GM21526 (cell line): ENCODE measurements around the gene CATSPER4.
"Not testable (repeated sequence)": the region's sequence is repeated elsewhere in the genome, so short reads cannot be mapped to it uniquely, and the experiment has no call there.

Source experiments
- ATAC-seq: cut with Tn5 transposase; IDR thresholded peaks from one replicate; pipeline ENCODE4 v1.9.1; 2021; ENCODE audit warnings: moderate library complexity; ENCODE audit not compliant: unreplicated experiment, low FRiP score

CATSPER4 gene

DNA sequence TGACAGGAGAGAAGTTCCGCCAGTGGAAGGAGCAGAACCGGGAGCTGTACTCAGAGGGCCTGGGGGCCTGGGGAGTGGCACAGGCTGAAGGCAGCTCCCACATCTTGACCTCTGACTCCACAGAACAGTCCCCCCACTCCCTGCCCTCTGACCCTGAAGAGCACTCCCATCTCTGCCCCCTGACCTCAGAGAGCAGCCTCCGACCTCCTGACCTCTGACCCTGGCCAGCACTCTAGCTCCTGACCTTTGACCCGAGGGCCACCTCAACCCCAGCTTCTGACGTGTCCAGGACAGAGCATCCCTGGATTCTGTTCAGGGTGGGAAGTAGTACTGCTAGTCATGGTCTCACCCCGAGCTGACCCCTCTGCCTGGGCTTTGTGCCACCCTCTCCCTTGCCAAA, 1.1 kb upstream of the CATSPER4 start:
- no peak for ATAC-seq

DNA sequence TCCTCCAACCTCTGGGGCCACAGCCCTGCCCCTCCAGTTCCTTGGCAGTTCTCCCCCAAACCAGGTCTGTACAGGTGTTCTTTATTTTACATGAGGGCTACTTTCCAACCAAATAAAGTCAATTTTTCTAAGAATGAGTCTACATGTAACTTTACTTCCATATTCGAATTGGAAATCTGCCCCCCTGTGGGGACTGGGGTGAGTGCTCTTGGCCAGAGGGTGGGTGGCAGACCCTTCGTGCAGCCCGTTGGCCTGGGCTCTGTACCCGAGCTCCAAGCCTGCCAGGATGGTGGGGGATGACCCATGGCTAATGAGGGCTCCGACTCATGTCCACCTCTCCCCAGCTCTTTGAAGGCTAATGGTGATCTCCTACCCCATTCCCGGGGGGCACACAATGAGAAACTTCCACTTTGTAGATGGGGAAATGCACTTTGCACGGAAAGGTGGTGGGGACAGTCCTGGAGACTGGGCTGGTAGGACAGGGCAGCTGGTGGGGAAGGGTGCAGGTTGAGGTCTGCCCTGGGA, 589 bp upstream of the CATSPER4 start:
- ATAC-seq = no peak

DNA sequence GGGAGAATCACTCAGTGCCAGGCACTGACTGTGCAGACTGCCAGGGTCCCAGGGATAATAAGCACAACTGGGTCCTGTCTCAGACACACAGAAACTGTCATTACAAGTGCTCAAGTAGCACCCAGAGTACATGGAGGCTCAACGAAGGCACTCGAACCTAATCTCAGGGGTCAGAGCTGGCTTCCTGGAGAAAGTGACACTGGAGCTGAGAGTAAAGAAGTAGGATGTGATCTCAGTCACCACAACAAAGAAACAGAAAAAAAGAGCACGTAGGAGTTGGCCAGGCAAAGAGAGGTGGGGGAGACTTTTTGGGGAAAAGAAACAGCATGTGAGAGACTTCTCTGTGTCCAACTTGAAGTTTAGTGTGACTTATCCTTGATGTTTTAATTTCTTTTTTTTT, 1.3 kb downstream of the CATSPER4 start:
- ATAC-seq = no peak

DNA sequence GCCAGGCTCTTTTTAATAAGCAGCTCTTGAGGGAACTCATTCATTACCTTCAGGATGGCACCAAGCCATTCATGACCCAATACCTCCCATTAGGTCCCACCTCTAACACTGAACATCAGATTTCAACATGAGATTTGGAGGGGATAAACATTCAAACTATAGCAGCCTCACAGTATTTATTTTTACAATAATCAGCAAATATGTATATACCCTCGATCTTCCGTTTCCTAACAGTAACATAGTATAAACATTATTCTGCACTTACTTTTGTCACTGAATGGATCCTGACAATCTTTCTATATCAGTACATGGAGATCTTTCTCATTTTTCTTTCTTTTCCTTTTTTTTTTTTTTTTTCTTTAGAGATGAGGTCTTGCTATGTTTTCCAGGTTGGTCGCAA, 5.4 kb downstream of the CATSPER4 start:
- ATAC-seq = no peak

DNA sequence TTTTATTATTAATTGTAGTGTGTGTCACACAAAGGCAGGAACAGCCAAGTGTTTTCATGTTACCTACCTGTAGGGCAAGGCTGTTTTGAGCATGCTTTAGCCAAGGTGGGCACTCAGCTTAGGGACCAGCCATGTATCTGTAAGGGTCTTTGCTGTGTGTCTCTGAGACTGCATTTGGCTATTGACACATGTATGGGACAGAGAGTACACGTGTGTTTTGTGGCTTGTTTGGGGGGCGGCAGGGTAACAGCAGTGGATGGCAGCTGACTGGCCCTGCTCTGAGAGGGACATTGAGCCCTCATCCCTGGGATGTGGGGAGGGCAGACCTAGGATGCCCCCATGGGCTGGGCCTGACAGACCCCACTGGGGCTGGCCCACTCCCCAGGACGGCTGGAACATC, 6.9 kb downstream of the CATSPER4 start:
- ATAC-seq = no peak

- no peak for ATAC-seq
Observed at GRCh38 chr1:26197813-26198212, 7.4 kb downstream of the CATSPER4 start.

GRCh38 chr1:26200413-26200812, 10.0 kb downstream of the CATSPER4 start:
- no peak for ATAC-seq

- ATAC-seq = no peak
Observed at GRCh38 chr1:26203642-26204318, 13.4 kb downstream of the CATSPER4 start.

- ATAC-seq = no peak
Observed at GRCh38 chr1:26210147-26210870, 19.9 kb downstream of the CATSPER4 start.

DNA sequence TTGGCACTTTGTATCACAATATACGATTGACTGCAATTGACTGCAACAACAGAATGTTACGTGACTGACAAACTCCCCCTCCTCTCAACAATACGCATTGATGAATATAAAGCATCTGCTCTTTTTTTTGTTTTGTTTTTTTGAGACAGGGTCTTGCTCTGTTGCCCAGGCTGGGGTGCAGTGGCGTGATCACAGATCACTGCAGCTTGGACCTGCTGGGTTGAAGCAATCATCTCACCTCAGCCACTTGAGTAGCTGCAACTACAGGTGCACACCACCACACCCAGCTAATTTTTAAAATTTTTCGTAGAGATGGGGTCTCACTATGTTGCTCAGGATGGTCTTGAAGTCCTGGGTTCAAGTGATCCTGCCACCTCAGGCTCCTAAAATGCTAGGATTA, 22.3 kb downstream of the CATSPER4 start:
- no peak for ATAC-seq

GRCh38 chr1:26213335-26213905, 23.0 kb downstream of the CATSPER4 start:
- ATAC-seq = no peak

DNA sequence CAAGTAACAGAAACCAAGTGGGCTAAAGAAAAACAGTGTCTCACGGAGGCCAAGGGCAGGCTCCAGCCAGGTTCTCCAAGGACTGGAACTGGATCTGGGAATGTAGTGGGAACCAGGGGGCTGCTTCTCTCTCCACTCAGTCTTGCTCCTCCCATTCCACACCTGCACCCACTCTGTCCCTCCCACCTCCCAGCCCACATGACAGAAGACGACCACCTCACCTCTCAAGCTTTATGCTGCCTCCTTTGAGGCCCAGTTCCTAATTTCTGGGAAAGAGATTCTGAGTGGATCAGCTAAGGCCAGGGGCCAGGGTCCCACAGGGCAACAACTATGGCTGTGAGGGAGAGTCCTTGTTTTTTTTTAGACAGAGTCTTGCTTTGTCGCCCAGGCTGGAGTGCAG, 24.8 kb downstream of the CATSPER4 start:
- ATAC-seq = no peak

- no peak for ATAC-seq
Observed at GRCh38 chr1:26218906-26219494, 28.6 kb downstream of the CATSPER4 start.

GRCh38 chr1:26220199-26220912, 30.0 kb downstream of the CATSPER4 start:
- ATAC-seq = no peak

GRCh38 chr1:26221094-26221493, 30.7 kb downstream of the CATSPER4 start:
- ATAC-seq = no peak

DNA sequence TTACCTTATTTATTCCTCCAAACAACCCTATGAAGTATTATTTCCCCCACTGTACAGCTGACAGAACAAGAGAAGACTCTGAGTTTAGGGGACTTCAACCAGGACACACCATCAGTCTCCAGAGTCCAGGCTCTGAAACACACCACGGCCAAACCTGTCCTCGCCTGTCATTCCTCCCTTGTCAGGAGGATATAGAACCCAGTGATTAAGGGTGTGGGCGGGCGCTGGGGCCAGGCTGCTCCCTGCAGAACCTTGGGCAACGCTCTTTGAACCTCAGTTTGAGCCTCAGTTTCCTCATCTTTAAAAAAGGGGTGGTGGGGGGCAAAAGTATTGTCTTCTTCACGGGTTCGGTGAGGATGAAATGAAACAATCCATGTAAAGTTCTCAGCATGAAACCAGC, 34.2 kb downstream of the CATSPER4 start:
- ATAC-seq = no peak

DNA sequence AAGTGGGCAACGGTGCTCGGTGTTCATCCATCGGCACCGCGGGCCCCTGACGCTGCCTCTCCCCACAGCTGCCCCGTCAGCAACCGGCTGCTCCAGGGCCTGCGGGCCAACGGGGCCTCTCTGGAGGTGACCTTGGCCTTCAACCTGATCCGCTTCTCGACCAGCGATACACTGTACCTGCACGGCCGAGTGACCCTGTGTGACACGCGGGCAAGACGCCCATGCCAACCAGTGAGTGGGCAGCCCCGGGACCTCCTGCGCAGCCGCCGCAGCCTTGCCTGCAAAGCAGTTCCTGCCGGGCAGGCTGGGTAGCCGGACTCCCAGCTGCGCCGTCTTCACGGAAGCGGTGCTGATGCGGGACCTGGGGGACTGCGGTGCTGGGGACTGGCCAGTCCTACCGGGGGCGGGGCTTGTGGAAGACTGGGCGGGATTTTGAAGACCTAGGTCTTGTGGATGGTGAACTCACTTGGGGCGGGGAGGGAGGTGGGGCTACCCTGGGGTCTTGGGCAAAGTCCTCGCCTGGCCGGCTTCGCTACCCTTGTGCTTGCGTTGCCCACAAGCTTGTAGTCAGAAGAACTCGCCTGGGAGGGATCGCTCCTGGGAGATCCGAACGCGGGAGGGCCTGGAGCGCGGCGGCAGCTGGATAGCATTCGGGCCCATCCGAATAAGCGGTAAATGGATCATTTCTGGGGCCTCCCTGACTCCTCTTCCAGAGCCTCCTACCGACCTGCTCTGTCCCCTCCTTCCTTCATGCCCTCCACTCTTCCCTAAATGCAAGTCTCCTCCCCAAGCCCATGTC, 34.8 kb downstream of the CATSPER4 start:
- no peak for ATAC-seq

- ATAC-seq = not testable (repeated sequence)
Observed at GRCh38 chr1:26230682-26231081, 40.3 kb downstream of the CATSPER4 start.

DNA sequence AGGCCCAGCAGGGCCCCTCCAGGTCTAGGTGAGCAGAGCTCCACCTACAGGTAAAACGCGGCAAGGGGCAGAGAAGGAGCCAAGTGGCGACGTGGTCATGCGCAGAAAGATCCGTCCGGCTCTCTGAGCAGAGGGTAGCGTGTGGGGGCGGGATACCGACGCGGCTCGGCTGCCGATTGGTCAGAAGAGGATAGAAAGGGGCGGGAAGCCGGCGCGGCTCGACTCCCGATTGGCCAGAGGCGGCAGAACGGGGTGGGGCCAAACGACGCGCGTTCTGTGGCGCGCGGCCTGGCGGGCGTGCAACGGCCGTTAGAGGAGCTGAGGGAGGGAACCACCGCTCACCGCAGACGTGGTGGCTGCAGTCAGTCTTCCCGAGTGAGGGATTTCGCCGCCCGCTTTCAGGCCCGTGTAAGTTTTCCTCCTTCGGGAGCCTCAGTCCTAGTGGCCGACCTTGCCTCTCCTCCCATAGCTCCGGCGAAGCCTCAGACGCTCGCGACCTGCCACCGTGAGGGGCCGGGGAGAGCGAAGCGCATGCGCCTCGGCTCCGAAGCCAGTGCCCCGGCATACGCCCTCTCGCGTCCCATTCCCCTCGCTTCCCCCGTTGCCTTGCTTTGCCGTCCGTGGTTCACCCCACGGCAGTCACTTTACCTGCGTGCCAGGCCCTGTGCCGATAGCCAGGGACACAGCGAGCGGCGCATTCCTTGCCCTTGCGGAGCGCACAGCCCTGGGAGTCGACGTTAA, 43.7 kb downstream of the CATSPER4 start, which contains the start of gene CEP85:
TSS of gene CEP85 (plus strand) at position 298 of the 741 bp plus-strand sequence. CDS start 5,584 bp downstream, outside the sequence.
- peak; percentile 87 for ATAC-seq
